Activated CD4-positive, alpha-beta T cell treated with anti-CD3 and anti-CD28 coated beads for 24 hours (primary cell): ENCODE results near the gene PMAIP1.
"Not testable (repeated sequence)": the region's sequence is repeated elsewhere in the genome, so short reads cannot be mapped to it uniquely, and the experiment has no call there.

Source experiments
- DNase-seq, 2 donors: peaks; one replicate each; pipeline ENCODE4 v3.0.0-alpha.2; 2020; ENCODE audit warnings: low read depth in 2 of 2

PMAIP1 gene

DNA sequence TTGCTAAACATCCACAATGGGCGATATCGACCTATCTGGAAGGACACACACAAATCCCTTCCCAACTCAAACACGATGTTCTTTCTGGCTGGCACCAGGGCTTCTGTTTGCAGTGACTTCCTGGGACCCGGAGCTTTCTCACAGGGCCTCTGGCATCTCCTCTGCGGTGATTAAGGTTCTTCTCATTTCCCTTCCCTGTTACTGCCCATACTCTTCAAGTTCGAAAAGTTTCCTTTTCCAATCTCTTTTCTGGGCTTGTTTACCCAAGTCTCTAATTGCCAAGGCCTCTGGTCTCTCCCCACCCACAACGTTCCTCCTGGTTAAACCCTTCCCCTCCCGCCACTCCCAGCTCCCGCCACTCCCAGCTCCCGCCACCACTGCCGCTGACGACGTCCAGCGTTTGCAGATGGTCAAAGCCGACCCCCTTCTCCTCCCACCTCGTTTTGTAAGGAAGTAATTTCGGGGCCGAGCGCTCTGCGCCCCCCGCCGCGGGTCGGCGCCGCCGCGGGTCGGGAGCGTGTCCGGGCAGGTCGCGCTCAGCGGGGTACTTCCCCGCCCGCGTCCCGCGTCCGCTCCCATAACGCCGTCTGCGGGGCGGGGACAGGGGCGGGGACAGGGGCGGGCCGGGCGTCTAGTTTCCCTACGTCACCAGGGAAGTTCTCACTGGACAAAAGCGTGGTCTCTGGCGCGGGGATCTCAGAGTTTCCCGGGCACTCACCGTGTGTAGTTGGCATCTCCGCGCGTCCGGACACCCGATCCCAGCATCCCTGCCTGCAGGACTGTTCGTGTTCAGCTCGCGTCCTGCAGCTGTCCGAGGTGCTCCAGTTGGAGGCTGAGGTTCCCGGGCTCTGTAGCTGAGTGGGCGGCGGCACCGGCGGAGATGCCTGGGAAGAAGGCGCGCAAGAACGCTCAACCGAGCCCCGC, at the start of gene PMAIP1:
Gene PMAIP1, plus strand, starts transcription at position 699 of the 924 bp plus-strand sequence. Its CDS starts 182 bp downstream, at position 881.
- peak; percentile 79 to 82 for DNase-seq

DNA sequence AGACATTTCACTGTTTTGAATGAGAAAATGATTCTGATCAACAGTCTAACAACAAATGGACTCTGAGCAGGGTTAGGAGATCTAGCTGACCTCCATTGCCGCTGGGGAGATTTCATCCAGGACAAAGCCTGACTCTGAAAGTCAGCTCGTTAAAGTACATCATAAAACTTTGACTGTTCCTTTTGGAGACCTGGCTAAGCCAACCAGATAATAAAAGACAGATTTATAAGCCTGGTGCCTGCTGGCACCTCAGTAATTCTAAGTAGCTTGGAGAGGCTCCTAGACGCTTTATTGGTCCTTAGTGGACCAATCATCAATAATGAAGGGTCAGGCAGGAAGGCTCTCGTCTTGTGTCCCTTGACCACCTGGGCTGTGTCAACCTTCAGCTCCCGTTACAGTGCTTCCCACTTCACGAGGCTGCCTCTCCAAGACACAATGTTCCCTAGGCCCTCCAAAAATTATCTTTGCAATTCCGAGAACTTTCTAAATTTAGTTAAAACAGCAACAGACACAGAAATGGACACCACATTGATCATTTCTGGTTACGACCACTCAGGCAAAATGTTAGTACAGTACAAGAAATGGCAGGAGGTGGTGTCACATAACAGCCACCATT, 47.9 kb upstream of the PMAIP1 start:
- DNase-seq: no peak

DNA sequence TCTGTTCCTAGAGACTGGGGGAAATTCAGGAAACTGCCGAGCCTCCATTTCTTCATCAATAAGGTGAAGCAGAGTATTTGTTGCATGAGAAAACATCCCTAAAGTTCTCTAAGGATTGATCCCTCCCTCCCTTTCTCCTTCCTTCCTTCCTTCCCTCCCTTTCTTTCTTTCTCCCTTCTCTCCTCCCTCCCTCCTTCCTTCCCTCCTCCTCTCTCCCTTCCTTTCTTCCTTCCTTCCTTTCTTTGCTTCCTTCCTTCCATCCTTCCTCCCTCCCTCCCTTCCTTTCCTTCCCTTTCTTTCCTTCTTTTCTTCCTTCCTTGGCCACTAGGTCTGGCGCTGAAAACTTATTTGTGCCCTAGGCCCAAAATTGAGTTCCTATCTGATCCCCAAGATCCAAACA, 47.2 kb upstream of the PMAIP1 start:
- no peak for DNase-seq

DNA sequence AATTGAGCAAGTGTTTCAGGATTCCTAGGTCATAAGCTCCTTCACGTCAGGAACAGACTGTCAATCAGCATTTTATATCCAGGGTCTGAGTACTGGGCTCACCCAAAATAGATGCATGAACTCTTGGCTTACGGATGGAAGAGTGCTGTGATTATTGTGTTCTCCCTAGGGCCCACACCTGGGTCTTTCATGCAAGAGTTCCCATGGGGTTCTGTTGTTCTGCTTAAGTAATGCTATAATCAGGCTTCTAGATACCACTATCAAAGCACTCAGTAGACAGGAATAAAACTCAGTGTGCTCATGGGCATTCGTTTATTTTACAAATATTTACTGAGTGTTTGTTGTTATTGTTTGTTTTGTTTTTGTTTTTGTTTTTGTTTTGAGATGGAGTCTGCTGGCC, 46.4 kb upstream of the PMAIP1 start:
- DNase-seq: no peak

DNA sequence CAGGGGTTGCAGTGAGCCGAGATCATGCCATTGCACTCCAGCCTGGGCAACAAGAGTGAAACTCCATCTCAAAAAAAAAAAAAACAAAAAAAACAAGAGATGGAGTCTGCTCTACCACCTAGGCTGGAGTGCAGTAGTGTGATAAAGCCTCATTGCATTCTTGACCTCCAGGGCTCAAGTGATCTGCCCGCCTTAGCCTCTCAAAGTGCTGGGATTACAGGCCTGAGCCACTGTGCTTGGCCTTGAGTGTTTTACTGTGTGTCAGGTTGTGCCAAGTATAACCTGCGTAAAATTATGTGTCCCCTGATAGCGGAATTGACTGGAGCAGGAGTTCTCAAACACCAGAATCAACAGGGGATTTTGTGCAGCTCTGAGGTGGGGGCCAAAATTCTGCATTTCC, 45.8 kb upstream of the PMAIP1 start:
- DNase-seq: not testable (repeated sequence)

DNA sequence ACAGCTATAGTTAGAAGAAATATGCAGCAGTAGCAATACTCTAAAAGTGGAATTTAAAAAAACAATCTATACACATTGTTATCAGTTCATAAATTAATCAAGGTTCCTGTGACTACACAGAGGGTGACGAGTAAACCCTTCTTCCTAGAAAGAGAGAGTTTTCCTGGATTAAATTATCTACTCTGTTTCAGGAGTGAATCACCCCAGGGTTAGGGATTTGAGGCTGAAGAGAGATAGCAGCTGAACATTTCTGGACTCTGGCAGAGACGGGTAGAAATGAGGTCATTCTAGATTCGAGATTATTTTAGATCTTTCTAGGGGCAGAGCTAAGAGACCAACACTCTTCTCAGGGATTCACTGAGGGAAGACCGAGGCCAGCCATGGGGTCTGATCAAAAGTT, 38.8 kb upstream of the PMAIP1 start:
- no peak for DNase-seq

DNA sequence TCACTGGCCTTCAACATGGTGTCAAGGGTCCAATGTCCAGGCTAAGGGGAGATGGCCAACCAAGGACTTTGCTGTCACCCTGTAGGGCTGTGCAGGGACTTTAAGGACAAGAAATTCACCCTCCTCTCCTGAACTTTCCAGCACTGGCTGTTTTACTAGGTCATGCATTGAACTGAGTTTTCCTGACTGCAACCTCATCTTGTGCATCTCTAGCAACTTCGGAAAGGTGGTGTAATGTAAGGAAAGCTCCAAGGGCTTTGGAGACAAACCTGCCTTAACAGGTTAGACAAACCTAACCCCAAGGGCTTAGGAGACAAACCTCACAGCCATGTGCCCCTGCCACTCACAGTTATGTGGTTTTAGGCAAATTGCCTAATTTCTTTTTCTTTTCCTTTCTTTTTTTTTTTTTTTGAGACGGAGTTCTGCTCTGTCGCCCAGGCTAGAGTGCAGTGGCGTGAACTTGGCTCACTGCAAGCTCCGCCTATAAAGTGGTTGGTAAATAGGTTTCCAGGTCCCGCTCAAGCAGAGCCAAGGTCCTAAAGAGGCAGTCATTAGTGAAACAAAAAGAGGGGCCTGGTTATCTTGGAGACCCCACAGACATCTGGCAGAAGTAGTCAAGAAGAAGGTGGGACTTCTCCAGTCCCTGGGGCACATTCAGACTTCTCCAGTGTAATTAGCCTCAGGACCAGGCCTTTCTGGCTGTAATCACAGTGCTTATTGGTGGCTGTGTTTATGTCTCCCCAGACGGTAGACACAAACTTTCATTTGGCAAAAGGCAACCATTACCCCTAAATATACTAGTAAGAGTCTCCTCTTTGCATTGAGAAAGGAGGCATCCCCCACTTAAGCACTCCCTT, 37.6 kb upstream of the PMAIP1 start:
- DNase-seq: no peak

DNA sequence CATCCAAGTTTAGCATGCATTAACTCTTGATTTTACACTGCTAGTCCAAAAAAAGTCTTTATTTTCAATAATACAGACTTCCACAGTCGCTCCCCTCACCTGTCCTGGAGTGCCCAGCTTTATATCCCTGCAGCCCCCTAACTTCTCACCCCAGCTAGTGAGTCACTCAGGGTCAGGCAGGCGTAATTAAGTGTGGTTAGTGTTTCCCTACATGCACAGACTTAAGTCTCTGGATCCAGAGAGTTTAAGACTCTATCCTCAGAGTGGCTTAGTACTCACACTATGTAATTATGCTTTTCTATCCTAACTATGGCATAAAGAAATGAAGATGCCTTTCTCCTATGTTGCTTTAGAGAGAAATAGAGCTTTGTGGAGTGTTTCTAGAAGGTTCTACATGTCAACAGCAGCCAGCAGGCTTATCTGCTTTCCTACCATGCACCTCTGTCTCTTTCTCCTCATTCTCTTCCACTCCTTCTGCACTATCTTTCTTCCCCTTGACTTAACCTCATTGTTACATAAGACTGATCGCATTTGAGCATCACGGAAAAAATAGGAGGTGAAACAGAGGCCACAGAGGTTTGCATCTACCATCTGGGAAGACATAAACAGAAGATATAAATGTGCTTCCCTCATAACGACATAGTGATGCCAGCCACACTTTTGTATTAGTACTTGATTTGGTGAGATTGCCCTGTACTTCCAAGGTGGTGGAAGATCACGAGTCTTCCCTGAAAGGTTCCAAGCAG, 34.4 kb upstream of the PMAIP1 start:
- DNase-seq: no peak

DNA sequence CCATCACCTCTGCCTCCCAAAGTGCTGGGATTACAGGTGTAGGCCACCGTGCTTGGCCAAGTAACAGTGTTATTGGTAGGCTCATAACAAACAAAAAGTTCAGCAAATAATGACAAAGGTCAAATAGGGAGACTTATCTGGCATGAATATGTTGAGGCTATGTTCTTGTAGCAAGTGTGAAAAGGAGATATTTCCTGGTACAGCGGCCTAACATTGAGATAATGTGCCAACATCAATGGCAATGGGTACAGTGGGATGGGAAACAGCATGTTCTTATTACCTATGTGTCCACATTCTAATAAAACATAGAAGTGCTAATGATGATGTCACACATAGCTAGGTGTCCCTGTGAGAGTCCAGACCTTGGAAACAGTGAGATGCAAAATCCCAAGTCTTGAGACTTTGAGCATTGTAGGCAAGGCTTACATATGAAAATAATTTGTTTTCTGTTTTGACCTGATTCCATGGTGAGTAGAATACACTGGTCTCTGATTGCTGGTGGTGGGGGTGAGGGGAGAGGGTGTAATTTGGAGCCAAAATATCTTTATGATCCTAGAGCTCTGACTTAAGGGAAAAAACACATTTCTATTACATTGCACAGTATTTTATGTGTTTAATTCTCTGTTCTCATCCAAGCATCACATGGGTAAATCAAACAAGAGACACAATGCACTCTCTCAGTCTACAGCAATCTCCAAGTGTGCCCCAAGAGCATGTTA, 33.1 kb upstream of the PMAIP1 start:
- DNase-seq: no peak

DNA sequence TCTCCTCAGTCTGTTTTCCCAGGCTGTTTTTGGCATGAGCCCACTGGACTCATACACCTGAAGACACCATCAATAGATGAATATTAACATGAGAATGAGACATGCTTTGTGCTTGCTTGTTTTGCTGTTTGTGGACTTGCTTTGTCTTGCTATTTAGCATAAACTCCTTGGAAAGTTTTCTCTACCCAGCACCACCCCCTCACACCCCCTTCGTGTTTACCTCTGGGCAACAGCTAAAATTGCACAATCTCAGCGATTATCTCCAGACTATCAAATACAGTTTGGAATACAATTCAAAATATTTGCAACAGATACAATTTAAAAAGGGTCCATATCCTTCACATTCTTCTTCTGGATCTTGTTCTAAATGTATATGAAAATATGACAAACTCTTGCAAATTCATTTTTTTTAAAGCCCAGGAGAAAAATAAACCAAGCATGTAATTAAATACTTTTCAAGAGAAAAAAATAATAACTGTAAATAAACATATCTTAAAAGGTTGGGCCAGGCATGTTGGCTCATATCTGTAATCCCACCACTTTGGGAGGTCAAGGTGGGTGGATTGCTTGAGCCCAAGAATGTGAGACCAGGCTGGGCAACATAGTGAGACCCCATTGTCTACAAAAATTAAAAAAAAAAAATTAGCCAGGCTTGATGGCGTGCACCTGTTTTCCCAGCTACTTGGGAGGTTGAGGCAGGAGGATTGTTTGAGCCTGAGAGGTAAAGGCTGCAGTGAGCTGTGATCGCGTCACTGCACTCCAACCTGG, 32.3 kb upstream of the PMAIP1 start:
- DNase-seq: no peak

DNA sequence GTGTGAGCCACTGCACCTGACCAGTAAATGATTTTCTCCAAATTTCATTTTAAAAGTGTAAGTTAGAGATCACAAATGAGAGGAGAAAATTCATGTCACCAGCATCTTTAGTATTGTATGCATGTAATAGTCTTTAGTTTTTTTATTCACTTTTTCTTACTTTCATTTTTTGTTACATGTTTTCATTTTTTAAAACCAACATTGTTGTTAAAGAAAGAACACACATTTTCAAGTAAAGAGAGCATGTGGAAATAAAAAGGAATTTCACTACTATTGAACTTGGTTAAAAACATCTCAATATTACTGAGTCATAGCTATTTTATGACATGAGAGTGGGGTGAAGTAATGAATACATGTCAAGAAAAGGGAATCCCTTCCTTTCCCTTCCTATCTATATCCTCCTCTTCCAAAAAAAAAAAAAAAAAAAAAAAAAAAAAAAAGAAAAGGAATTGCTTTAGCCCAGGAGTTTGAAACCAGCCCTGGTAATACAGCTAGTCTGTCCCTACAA, 29.1 kb upstream of the PMAIP1 start:
- no peak for DNase-seq

DNA sequence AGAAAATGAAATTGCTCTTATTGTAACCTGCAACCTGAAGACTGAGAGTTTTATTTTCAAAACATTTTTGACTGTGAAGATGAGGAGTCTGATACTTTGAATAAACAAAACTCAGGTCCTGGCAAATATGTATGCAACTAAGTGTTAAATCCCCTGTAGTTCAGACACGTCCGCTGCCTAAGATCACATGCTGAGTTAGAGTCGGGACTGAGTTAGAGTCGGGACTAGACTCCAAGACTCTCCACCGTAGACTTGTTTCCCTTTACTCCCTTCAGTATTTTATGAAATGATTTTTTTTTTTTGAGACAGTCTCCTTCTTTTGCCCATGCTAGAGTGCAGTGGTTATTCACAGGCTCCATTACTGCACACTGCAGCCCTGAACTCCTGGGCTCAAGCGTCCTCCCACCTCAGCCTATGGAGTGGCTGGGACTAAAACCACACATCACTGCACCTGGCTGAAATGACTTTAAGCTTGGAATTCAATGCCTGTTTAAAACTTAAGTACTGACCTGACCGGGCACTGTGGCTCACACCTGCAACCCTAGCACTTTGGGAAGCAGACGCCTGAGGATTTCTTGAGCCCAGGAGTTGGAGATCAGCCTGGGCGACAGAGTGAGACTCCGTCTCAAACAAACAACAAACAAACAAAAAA, 28.0 kb upstream of the PMAIP1 start:
- no peak for DNase-seq

DNA sequence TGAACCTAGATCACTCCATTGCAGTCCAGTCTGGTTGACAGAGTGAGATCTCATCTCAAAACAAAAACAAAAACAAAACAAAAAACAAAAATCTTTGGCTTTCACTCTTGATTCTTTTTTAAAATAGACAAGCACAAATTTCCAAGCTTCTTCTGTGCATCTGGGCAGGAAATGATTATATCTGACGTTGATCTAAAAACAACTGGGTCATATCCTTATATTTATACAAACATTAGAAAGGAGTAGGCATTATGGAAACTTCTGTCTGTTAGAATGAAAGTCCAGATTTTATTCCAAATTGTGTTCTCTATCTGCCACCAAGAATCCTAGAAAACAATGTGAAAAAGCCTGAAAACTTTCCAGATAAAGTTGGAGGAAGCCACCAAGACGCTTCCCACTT, 26.2 kb upstream of the PMAIP1 start:
- no peak for DNase-seq

DNA sequence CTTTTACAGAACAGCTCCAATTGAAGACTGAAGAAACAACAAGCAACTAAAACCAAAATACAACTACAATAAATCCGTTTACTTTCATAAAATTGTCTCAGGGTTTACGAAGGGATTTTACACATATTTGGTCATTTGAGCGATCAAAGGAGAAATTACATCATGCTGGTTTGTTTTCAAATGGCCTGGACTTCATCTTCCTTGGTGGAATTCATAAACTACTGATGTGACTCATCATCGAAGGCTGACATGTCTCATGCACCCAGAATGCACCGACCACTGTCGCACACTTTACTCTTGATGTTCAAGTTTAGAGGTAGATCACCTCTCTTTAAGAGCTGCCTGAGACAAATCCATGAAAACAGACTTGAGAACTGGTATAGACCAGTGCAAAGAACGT, 25.6 kb upstream of the PMAIP1 start:
- no peak for DNase-seq

DNA sequence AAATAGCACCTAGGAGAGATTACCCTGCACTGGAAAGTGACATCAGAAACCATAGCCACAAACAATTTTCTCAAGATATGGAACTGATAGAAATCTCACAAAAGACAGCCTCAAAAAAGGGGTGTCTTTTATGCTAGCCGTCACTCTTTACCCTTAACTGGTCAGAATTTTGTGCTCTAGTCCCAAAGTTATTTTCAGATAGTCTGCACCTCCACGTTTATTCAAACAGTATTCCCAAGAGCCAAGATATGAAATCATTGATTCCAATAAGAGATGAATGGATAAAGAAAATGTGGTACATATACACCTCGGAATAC, 23.5 kb upstream of the PMAIP1 start:
- DNase-seq: no peak

DNA sequence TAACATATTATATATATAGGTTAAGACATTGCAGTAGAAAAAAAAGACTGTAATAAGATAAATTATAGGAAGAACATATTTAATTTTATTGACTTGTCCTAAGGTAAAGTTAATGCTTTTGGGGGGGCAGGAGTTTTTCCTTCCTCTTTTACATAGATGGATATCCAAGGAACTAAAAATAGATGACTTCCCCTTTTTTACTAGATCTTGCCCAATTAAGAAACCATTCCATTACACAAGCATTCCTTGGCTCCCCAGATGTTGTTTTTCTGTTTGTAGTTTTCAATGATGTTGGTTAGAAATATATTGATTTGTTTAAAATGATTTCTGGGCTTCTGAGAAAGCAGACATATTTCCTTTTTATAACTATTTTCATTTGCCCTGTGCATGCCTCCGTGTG, 22.4 kb upstream of the PMAIP1 start:
- DNase-seq: no peak

DNA sequence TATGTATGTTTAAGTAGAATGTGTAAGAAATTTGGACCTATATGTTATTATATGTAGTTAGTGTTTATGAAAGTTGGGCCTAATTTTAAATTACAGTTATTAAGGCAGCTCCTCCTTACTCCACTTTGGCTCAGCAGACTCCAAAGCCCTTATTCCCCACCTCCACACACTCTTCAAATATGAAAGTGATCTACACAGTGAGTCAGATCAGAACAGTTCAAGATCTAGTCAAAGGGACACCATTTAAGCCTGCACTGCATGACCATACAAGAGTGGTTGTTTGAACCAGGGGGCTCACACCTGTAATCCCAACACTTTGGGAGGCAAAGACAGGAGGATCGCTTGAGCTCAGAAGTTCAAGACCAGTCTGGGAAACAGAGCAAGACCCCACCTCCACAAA, 21.2 kb upstream of the PMAIP1 start:
- no peak for DNase-seq

DNA sequence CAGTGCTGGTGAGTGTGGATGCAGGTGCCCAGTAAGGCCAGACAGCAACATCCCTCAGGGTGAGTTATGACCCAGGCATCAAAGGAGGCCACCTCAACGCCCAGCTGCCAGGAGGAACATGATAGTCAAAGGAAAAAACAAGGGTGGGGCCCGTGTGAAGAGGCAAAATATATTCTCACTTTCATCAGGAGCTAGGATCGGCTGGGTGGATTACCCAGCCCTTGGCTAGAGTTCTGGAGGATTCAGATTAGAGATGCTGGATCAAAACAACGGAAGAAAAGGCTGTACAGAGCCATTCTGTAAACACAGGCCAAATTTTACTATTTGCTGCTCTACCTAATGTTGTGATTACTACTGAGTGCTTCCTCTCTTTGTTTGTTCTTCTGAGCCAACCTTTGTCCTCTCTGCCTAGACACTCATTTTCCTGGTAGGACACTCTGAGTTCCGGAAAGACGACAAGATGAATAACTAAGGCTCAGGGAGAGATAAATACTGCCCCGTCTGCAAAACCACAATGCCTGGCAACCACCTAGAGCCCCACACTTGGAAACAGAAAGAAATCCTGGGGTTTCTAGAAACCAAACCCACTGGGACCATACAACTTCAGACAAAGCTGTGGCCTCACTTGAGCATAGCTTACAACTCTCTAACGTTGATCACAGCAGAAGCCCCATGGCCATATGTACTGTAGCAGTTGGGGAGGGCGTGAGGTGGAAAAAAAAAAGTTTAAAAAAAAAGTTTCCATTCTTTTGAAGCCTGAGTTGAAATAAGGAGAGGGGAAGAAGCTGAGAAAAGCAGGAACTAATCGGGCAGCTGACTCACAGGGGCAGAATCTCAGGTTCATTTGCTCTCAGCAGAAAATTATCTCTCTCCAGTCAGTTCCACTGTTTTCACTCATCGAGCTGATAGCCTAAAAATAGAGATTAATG, 17.8 kb upstream of the PMAIP1 start:
- DNase-seq: no peak

DNA sequence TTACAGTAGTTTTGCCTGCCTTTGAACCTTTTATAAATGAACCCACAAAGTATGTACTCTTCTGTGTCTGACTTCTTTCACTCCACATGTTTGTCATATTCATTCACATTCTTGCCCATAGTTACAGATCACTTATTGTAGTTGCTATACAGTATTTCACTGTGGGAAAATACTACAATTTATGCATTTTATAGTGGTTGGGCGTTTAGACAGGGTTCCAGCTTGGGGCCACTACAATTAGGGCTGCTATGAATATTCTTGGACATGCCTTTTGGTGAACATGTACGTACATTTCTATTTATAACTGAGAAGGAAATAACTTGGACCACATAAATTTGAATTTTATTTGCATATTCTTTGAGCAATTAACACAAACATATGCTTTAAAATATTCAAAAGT, 15.4 kb upstream of the PMAIP1 start:
- DNase-seq: no peak
